IPS-20b (cell line): ENCODE measurements around the gene APBB1IP.

Experiments
- H3K27ac ChIP-seq: one replicate; pipeline ENCODE4 v1.5.1; 2013; ENCODE audit warnings: low read length
- H3K27me3 ChIP-seq: 2 replicates; pipeline ENCODE4 v1.6.1; 2013; ENCODE audit warnings: mild to moderate bottlenecking, low read length, inconsistent platforms; ENCODE audit not compliant: insufficient read depth
- H3K36me3 ChIP-seq: 2 replicates; pipeline ENCODE4 v1.6.1; 2013; ENCODE audit warnings: low read depth, mild to moderate bottlenecking, inconsistent platforms, low read length, moderate library complexity; ENCODE audit not compliant: insufficient read depth
- H3K4me1 ChIP-seq: 2 replicates; pipeline ENCODE4 v1.6.1; 2013; ENCODE audit warnings: mild to moderate bottlenecking, control low read depth, inconsistent platforms, low read length, moderate library complexity; ENCODE audit not compliant: insufficient read depth
- H3K4me3 ChIP-seq: 2 replicates; pipeline ENCODE4 v1.5.1; 2013; ENCODE audit warnings: mild to moderate bottlenecking, low read length, inconsistent platforms
- H3K9ac ChIP-seq: 2 replicates; pipeline ENCODE4 v1.6.1; 2013; ENCODE audit warnings: low read depth, mild to moderate bottlenecking, inconsistent platforms, low read length, moderate library complexity
- H3K9me3 ChIP-seq: 2 replicates; pipeline ENCODE4 v1.6.1; 2013; ENCODE audit warnings: mild to moderate bottlenecking, low read depth, low read length, inconsistent platforms; ENCODE audit not compliant: insufficient read depth

APBB1IP gene

GRCh38 chr10:26422977-26423376 is 15.2 kb upstream of the APBB1IP start:
- no peaks in the 10 kb centered on the region for H3K4me1 ChIP-seq
- H3K4me3 ChIP-seq: no peak overlapping the region
- no peaks in the 10 kb centered on the region for H3K27me3 ChIP-seq
- no peak overlapping the region for H3K27ac ChIP-seq
- no peak overlapping the region for H3K9ac ChIP-seq
- no peaks in the 10 kb centered on the region for H3K36me3 ChIP-seq
- H3K9me3 ChIP-seq: no peaks in the 10 kb centered on the region

- Histone ChIP-seq H3K4me1 (no peaks in the 10 kb centered on the region), H3K9ac (no peak overlapping the region), H3K36me3 (no peaks in the 10 kb centered on the region), H3K9me3 (no peaks in the 10 kb centered on the region), H3K27ac (no peak overlapping the region), H3K4me3 (no peak overlapping the region), H3K27me3 (no peaks in the 10 kb centered on the region)
Observed at GRCh38 chr10:26423722-26424121, 14.4 kb upstream of the APBB1IP start.

- H3K4me3 ChIP-seq: no peak overlapping the region
- no peak overlapping the region for H3K9ac ChIP-seq
Observed at GRCh38 chr10:26430641-26431163, 7.4 kb upstream of the APBB1IP start.

GRCh38 chr10:26432938-26433337 is 5.2 kb upstream of the APBB1IP start:
- Histone ChIP-seq H3K4me1 (no peaks in the 10 kb centered on the region), H3K27ac (no peak overlapping the region), H3K9me3 (no peaks in the 10 kb centered on the region), H3K9ac (no peak overlapping the region), H3K4me3 (no peak overlapping the region), H3K36me3 (no peaks in the 10 kb centered on the region), H3K27me3 (peaks cover 8% of the 10 kb centered on the region)

More at GRCh38 chr10:26430641-26431163, 7.4 kb upstream of the APBB1IP start:
- Histone ChIP-seq H3K36me3 (no peaks in the 10 kb centered on the region), H3K4me1 (no peaks in the 10 kb centered on the region), H3K27ac (no peak overlapping the region), H3K9me3 (no peaks in the 10 kb centered on the region), H3K27me3 (no peaks in the 10 kb centered on the region)

- Histone ChIP-seq H3K27ac (no peak overlapping the region), H3K4me3 (no peak overlapping the region), H3K36me3 (no peaks in the 10 kb centered on the region), H3K9ac (no peak overlapping the region), H3K4me1 (no peaks in the 10 kb centered on the region), H3K27me3 (peaks cover 32% of the 10 kb centered on the region), H3K9me3 (no peaks in the 10 kb centered on the region)
Observed at GRCh38 chr10:26435852-26436251, 2.3 kb upstream of the APBB1IP start.

- H3K4me3 ChIP-seq: no peak overlapping the region
- H3K27ac ChIP-seq: no peak overlapping the region
- H3K36me3 ChIP-seq: no peaks in the 10 kb centered on the region
- H3K27me3 ChIP-seq: peaks cover 32% of the 10 kb centered on the region
- H3K9me3 ChIP-seq: no peaks in the 10 kb centered on the region
- H3K4me1 ChIP-seq: no peaks in the 10 kb centered on the region
- H3K9ac ChIP-seq: no peak overlapping the region
Observed at GRCh38 chr10:26436848-26437247, 1.3 kb upstream of the APBB1IP start.

GRCh38 chr10:26438534-26439341 is 597 bp downstream of the APBB1IP start:
- Histone ChIP-seq H3K4me1 (no peaks in the 10 kb centered on the region), H3K4me3 (peak overlapping the region; percentile 68), H3K9me3 (no peaks in the 10 kb centered on the region), H3K9ac (no peak overlapping the region), H3K36me3 (no peaks in the 10 kb centered on the region), H3K27ac (no peak overlapping the region), H3K27me3 (peaks cover 32% of the 10 kb centered on the region)

- Histone ChIP-seq H3K4me3 (no peak overlapping the region), H3K9ac (no peak overlapping the region), H3K36me3 (no peaks in the 10 kb centered on the region), H3K27me3 (peaks cover 32% of the 10 kb centered on the region), H3K9me3 (no peaks in the 10 kb centered on the region), H3K4me1 (no peaks in the 10 kb centered on the region), H3K27ac (no peak overlapping the region)
Observed at GRCh38 chr10:26439406-26440087, 1.4 kb downstream of the APBB1IP start.

GRCh38 chr10:26440088-26440470 is 1.9 kb downstream of the APBB1IP start:
- Histone ChIP-seq H3K36me3 (no peaks in the 10 kb centered on the region), H3K4me1 (no peaks in the 10 kb centered on the region), H3K27me3 (peaks cover 32% of the 10 kb centered on the region), H3K9me3 (no peaks in the 10 kb centered on the region), H3K9ac (no peak overlapping the region), H3K27ac (no peak overlapping the region), H3K4me3 (no peak overlapping the region)

- H3K9ac ChIP-seq: no peak overlapping the region
- no peaks in the 10 kb centered on the region for H3K4me1 ChIP-seq
- no peaks in the 10 kb centered on the region for H3K9me3 ChIP-seq
- H3K36me3 ChIP-seq: no peaks in the 10 kb centered on the region
- peaks cover 32% of the 10 kb centered on the region for H3K27me3 ChIP-seq
- H3K27ac ChIP-seq: no peak overlapping the region
- H3K4me3 ChIP-seq: no peak overlapping the region
Observed at GRCh38 chr10:26441491-26442214, 3.5 kb downstream of the APBB1IP start.

GRCh38 chr10:26445411-26446031 is 7.4 kb downstream of the APBB1IP start:
- H3K4me1 ChIP-seq: no peaks in the 10 kb centered on the region
- no peaks in the 10 kb centered on the region for H3K36me3 ChIP-seq
- no peak overlapping the region for H3K27ac ChIP-seq
- H3K9ac ChIP-seq: no peak overlapping the region
- H3K4me3 ChIP-seq: no peak overlapping the region
- no peaks in the 10 kb centered on the region for H3K27me3 ChIP-seq
- no peaks in the 10 kb centered on the region for H3K9me3 ChIP-seq
